BE2C (cell line): ENCODE measurements around the gene SLX4.
"Not testable (repeated sequence)": the region's sequence is repeated elsewhere in the genome, so short reads cannot be mapped to it uniquely, and the experiment has no call there.

ENCODE experiments used
- DNase-seq: peaks from one replicate; pipeline ENCODE4 v3.0.0-alpha.2; 2020
- H3K27me3 ChIP-seq: fragments of 250-450 bp; sonication (Bioruptor Pico); 2 replicates; pipeline ENCODE4 v1.5.1; 2020; ENCODE audit warnings: mild to moderate bottlenecking
- H3K36me3 ChIP-seq: fragments of 250-450 bp; sonication (Bioruptor Pico); 2 replicates; pipeline ENCODE4 v1.5.1; 2020; ENCODE audit warnings: mild to moderate bottlenecking
- H3K4me1 ChIP-seq: fragments of 250-450 bp; sonication (Bioruptor Pico); 2 replicates; pipeline ENCODE4 v1.5.1; 2020
- H3K4me3 ChIP-seq: 2 replicates; pipeline ENCODE4 v1.5.1; 2011; ENCODE audit warnings: low read depth, low read length
- H3K9me3 ChIP-seq: fragments of 250-450 bp; sonication (Bioruptor Pico); 2 replicates; pipeline ENCODE4 v1.5.1; 2020
- TF ChIP-seq, protein P1 (sequence below): IDR thresholded peaks from 2 replicates; pipeline ENCODE4 v1.5.1; 2012; ENCODE audit warnings: mild to moderate bottlenecking, low read depth, low read length

The SLX4 gene

DNA sequence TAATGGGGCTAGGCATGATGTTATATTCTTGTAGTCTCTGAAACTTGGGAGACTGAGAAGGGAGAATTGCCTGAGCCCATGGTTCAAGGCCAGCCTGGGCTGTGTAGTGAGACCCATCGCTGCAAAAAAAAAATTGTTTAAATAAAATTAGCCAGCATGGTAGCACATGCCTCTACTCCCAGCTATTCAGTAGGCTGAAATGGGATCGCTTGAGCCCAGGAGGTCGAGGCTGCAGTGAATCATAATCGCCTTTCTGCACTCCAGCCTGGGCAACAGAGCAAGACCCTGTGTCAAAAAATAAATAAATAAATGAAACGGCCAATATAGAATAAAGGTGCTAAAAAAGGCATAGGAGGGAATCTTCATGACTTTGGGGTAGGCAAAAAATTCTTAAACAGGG is 13.9 kb upstream of the SLX4 start:
- H3K36me3 ChIP-seq = no peaks in the 10 kb centered on the region
- no peaks in the 10 kb centered on the region for H3K9me3 ChIP-seq
- no peak overlapping the region for H3K4me3 ChIP-seq
- TF ChIP-seq, protein P1, sequence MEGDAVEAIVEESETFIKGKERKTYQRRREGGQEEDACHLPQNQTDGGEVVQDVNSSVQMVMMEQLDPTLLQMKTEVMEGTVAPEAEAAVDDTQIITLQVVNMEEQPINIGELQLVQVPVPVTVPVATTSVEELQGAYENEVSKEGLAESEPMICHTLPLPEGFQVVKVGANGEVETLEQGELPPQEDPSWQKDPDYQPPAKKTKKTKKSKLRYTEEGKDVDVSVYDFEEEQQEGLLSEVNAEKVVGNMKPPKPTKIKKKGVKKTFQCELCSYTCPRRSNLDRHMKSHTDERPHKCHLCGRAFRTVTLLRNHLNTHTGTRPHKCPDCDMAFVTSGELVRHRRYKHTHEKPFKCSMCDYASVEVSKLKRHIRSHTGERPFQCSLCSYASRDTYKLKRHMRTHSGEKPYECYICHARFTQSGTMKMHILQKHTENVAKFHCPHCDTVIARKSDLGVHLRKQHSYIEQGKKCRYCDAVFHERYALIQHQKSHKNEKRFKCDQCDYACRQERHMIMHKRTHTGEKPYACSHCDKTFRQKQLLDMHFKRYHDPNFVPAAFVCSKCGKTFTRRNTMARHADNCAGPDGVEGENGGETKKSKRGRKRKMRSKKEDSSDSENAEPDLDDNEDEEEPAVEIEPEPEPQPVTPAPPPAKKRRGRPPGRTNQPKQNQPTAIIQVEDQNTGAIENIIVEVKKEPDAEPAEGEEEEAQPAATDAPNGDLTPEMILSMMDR = no peak
- no peak for DNase-seq
- H3K27me3 ChIP-seq = no peaks in the 10 kb centered on the region; the same call in 1 of the 2 replicates
- H3K4me1 ChIP-seq = no peaks in the 10 kb centered on the region

DNA sequence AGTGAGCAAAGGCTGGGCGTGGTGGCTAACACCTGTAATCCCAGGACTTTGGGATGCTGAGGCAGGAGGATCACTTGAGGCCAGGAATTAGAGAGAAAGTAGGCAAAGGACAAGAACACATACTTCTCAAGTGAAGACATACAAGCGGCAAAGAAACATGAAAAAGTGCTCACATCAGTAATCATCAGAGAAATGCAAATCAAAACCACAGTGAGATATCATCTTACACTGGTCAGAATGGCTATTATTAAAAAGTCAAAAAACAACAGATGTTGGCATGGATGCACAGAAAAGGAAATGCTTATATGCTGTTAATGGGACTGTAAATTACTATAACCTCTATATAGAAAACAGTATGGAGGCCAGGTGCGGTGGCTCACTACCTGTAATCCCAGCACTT is 12.2 kb upstream of the SLX4 start:
- no peak for DNase-seq
- H3K36me3 ChIP-seq = no peaks in the 10 kb centered on the region
- H3K27me3 ChIP-seq = no peaks in the 10 kb centered on the region
- no peaks in the 10 kb centered on the region for H3K4me1 ChIP-seq
- TF ChIP-seq, protein P1 = no peak
- no peak overlapping the region for H3K4me3 ChIP-seq
- H3K9me3 ChIP-seq = no peaks in the 10 kb centered on the region

DNA sequence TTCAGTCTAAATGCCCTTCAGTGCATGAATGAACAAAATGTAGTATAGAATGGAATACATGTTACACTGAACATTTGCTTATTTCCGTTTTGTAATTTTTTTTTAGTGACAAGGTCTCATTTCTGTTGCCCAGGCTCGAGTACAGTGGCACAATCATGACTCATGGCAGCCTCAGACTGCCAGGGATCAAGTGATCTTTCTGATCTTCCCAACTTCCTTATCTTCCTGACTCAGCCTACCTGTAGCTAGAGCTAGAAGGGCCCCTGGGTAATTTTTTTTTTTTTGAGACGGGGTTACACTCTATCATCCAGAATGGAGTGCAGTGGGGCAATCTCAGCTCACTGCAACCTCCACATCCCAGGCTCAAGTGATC is 7.3 kb upstream of the SLX4 start:
- no peak overlapping the region for H3K4me3 ChIP-seq
- no peaks in the 10 kb centered on the region for H3K4me1 ChIP-seq
- H3K9me3 ChIP-seq = no peaks in the 10 kb centered on the region
- TF ChIP-seq, protein P1 = no peak
- no peak for DNase-seq
- no peaks in the 10 kb centered on the region for H3K36me3 ChIP-seq
- H3K27me3 ChIP-seq = no peaks in the 10 kb centered on the region

DNA sequence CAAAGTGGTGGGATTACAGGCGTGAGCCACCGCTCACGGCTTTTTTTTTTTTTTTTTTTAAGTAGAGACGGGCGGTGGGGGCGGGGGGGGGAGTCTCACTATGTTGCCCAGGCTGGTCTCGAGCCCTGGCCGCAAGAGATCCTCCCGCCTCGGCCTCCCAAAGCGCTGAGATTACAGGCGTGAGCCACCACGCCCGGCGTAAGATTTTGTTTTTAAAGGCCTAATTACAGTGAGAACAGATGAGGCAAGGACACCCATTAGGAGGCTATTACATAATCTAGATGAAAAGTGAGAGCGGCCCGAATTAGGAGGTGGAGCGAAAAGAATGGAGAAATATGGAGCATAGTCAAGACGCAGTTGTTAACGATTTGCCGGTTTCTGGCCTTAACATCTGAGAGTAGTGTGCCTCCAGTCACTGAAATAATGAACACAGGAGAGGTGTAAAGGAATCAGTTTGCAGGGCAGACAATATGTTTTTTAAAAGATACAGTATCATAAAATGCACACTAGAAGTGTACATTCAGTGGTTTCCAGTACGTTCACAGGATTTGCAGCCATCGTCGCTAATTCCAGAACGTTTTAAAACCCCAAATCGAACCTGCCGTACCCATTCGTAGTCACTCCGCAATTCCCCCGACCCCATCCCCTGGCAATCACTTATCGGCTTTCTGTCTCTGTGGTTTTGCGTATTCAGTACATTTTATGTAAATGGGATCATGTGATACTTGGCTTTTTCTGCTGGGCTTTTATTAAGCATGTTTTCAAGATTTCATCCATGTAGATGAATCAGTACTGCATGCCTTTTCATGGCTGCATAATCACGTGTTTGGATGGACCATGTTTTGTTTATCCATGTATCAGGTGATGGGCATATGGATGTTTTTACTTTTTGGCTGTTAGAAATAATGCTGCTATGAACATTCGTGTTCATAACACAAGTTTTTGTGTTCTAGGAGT is 1.4 kb upstream of the SLX4 start:
- Histone ChIP-seq H3K4me3 (peak overlapping the region; percentile 96), H3K36me3 (no peaks in the 10 kb centered on the region), H3K4me1 (no peaks in the 10 kb centered on the region), H3K9me3 (no peaks in the 10 kb centered on the region), H3K27me3 (no peaks in the 10 kb centered on the region)
- DNase-seq = no peak
- TF ChIP-seq, protein P1 = no peak

DNA sequence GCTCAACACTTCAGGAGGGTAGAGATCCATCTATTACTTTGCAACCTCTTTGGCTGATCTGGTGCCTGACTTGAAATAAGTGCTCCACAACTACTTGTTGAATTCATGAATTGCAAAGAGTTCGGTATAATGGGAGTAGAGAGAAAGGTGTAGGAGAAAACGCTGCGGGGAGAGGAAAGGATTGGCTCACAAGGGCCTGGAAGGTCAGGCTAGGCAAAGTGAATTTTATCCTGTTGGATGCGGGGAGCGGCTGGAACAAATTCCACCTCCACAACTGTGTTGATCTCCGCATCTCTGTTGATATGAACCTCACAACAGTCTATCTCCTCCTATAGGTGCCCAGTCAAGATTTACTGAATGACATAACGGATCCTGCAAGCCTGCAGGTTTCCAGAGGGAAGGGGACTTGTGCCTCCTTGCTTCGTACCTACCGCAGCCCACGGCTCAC is 684 bp downstream of the SLX4 start:
- H3K27me3 ChIP-seq = no peaks in the 10 kb centered on the region
- peak overlapping the region; percentile 96 for H3K4me3 ChIP-seq
- TF ChIP-seq, protein P1 = no peak
- DNase-seq = no peak
- H3K36me3 ChIP-seq = no peaks in the 10 kb centered on the region
- no peaks in the 10 kb centered on the region for H3K9me3 ChIP-seq
- no peaks in the 10 kb centered on the region for H3K4me1 ChIP-seq

DNA sequence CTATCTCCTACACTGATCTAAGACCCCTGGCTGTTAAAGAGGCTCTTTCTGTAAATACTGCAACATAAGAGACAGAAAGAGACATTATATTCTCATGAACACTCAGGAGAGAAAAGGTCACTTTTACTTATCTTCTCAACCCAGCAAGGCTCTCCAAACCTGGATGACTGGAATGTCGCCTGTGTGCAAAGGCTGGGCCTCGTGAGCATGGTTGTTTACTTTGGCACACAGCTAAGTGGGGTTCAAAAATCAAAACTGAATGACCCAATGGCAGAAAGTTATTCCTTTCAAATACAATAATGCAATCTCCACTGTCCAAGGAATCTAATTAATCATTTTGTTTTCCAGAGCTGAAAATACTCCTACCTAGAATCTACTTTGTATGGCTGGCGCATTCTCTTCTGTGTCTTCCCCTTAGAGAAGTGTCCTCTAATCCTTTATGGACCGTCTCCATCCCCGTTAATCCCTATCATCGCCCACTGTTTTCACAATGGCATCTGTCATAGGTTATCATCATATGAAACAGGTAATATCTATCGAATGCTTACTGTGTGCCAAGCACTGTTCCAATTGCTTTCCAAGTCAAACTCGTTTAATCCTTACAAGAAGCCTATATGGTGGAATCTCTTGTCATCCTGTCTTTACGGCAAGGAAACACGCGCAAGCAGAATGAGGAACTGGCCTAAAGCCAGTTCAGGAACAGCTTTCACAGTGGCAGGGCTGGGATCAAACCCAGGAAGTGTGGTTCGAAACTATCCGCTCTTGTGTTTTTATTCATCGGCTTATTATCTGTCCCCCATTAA is 1.3 kb downstream of the SLX4 start:
- no peak for DNase-seq
- peaks cover 2% of the 10 kb centered on the region; the same call in 1 of the 2 replicates for H3K36me3 ChIP-seq
- peak overlapping the region; percentile 96 for H3K4me3 ChIP-seq
- no peaks in the 10 kb centered on the region for H3K27me3 ChIP-seq
- H3K9me3 ChIP-seq = no peaks in the 10 kb centered on the region
- H3K4me1 ChIP-seq = no peaks in the 10 kb centered on the region
- TF ChIP-seq, protein P1 = no peak

DNA sequence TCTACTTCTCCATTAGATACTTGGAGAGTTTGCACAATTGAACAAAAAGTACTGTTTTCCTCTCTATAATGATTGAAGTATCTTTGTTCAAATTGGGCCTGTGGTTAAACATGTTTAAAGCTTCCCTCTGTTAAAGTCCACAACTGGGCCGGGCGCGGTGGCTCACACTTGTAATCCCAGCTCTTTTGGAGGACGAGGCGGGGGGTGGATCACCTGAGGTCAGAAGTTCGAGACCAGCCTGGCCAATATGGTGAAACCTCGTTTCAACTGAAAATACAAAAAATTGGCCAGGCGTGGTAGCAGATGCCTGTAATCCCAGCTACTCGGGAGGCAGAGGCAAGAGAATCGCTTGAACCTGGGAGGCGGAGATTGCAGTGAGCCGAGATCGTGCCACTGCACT is 2.4 kb downstream of the SLX4 start:
- not testable (repeated sequence) for H3K36me3 ChIP-seq, H3K27me3 ChIP-seq, H3K9me3 ChIP-seq, H3K4me3 ChIP-seq, H3K4me1 ChIP-seq, DNase-seq
